ENCODE results near the gene TARS3. TPM values are rescaled to one million over a fixed set of nuclear protein-coding genes. Genes with fewer than 3 reads are reported as not detected.
A peak's percentile ranks its signal among the peaks of the same experiment; 100 is the strongest.
"Not testable (repeated sequence)": the region's sequence is repeated elsewhere in the genome, so short reads cannot be mapped to it uniquely, and the experiment has no call there.

The TARS3 gene
- total RNA-seq, 4 donors from 2014 or later: 2.9 to 16.6 (median 7.8) TPM

- H3K9me3 ChIP-seq: no peaks in the 10 kb centered on the region
- peaks cover 0 to 63% (median 0%) of the 10 kb centered on the region in 3 donors for H3K36me3 ChIP-seq
- no peaks in the 10 kb centered on the region for H3K27me3 ChIP-seq
- H3K4me1 ChIP-seq: peaks cover 0 to 7% (median 3%) of the 10 kb centered on the region in 3 donors
- H3K27ac ChIP-seq: no peak overlapping the region
- TF ChIP-seq POLR2A (IDR thresholded peaks at IDR 0.05) (no peak), CTCF (IDR thresholded peaks at IDR 0.05) (no peak)
- DNase-seq: no peak
- WGBS, 2 donors: 63 to 71% methylated on average over 9 of the region's 9 CpGs
- intact Hi-C loops (cut with DNase I): no loop called here
- no peak overlapping the region for H3K4me3 ChIP-seq
Observed at GRCh38 chr15:101657968-101658784, 66.1 kb downstream of the TARS3 start.

- TF ChIP-seq POLR2A (IDR thresholded peaks at IDR 0.05) (no peak), CTCF (IDR thresholded peaks at IDR 0.05) (no peak)
- H3K36me3 ChIP-seq: peaks cover 0 to 54% (median 0%) of the 10 kb centered on the region in 3 donors
- no peak overlapping the region for H3K4me3 ChIP-seq
- DNase-seq: no peak
- peaks cover 0 to 12% (median 6%) of the 10 kb centered on the region in 3 donors for H3K4me1 ChIP-seq
- no peaks in the 10 kb centered on the region for H3K27me3 ChIP-seq
- no peaks in the 10 kb centered on the region for H3K9me3 ChIP-seq
- intact Hi-C loops (cut with DNase I): no loop called here
- no peak overlapping the region for H3K27ac ChIP-seq
- WGBS, 2 donors: 91 to 92% methylated on average over 7 to 10 of the region's 10 CpGs
Observed at GRCh38 chr15:101657171-101657570, 67.1 kb downstream of the TARS3 start.

DNA sequence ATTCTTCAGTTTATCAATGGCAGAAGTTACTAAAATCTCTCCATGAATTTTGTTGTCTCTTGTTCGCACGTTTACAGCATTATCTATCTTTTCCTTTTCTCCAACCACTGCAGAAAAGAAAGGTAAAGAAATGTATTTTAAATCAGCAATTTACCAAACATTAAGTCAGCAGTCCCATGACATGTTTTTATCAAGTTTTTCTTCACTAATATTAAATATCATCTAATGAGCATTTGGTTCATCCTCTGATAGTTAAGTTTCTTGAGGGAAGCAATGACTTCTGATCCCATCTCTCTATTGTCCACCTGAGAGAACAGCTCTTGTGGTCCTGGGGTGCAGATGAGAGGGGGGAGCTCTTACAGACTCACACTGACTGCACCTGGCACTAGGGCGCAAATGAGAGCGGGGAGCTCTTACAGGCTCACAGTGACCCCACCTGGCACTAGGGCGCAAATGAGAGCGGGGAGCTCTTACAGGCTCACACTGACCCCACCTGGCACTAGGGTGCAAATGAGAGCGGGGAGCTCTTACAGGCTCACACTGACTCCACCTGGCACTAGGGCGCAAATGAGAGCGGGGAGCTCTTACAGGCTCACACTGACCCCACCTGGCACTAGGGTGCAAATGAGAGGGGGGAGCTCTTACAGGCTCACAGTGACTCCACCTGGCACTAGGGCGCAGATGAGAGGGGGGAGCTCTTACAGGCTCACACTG is 69.5 kb downstream of the TARS3 start:
- H3K9me3 ChIP-seq; H3K4me3 ChIP-seq; intact Hi-C loops (cut with DNase I); H3K27me3 ChIP-seq; DNase-seq; H3K27ac ChIP-seq: not testable (repeated sequence)
- peaks cover 0 to 41% (median 0%) of the 10 kb centered on the region in 3 donors for H3K36me3 ChIP-seq
- H3K4me1 ChIP-seq: peaks cover 10 to 28% (median 14%) of the 10 kb centered on the region in 3 donors
- 90 to 98% methylated on average over 3 to 6 of the region's 10 CpGs for WGBS, 2 donors

GRCh38 chr15:101654171-101654570 is 70.1 kb downstream of the TARS3 start:
- no peaks in the 10 kb centered on the region for H3K27me3 ChIP-seq
- no peak for DNase-seq
- WGBS, 2 donors: 70 to 71% methylated on average over 8 of the region's 8 CpGs
- TF ChIP-seq CTCF (IDR thresholded peaks at IDR 0.05) (no peak), POLR2A (IDR thresholded peaks at IDR 0.05) (no peak)
- intact Hi-C loops (cut with DNase I): no loop called here
- H3K4me1 ChIP-seq: peaks cover 10 to 34% (median 18%) of the 10 kb centered on the region in 3 donors
- H3K4me3 ChIP-seq: no peak overlapping the region
- no peaks in the 10 kb centered on the region for H3K9me3 ChIP-seq
- H3K36me3 ChIP-seq: peaks cover 0 to 43% (median 0%) of the 10 kb centered on the region in 3 donors
- no peak overlapping the region for H3K27ac ChIP-seq

DNA sequence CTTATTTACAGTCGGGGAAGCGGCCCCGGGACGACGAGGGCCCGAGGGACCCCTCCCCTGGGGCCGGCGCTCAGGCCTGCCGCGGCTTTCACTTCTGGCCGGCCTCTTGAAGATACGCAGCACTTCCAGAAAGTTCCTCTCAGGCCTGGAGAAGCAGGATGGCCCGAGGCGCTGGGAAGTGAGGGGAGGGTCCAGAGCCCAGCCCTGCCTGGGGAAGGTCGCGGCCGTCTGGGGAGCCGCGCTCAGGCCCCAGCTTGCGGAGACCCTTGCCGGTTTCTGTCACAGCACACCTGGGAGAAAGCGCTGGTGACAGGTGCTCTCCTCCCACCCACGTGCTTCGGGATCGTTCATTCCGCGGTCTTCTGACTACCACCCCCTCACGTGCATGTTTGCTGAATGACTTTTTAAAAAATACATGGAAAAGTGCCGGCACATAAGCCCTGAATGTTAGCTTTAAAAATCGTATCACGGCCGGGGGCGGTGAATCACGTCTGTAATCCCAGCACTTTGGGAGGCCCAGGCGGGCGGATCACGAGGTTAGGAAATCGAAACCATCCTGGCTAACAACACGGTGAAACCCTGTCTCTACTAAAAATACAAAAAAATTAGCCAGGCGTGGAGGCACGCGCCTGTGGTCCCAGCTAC is 71.4 kb downstream of the TARS3 start:
- no peak for DNase-seq
- Histone ChIP-seq H3K9me3 (no peaks in the 10 kb centered on the region), H3K27ac (peak overlapping the region; percentile 95 to 99 (median 98)), H3K27me3 (no peaks in the 10 kb centered on the region), H3K4me3 (peak overlapping the region; percentile 65 to 98 (median 86)), H3K4me1 (peaks cover 10 to 47% (median 18%) of the 10 kb centered on the region in 3 donors), H3K36me3 (peaks cover 0 to 46% (median 0%) of the 10 kb centered on the region in 3 donors)
- TF ChIP-seq POLR2A (IDR thresholded peaks at IDR 0.05) (no peak), CTCF (IDR thresholded peaks at IDR 0.05) (no peak)
- intact Hi-C loops (cut with DNase I): no loop called here
- 25 to 47% methylated on average over 14 to 15 of the region's 42 CpGs for WGBS, 2 donors
